NCI-H2107 treated with DMSO at 0.1 percent for 48 hours (cell line): ENCODE measurements around the gene DDX51.

Experiments
- DNase-seq: peaks from one replicate; lab custom pipeline; 2025; ENCODE audit not compliant: unreplicated experiment; lab: John Stamatoyannopoulos, UW

The DDX51 gene

DNA sequence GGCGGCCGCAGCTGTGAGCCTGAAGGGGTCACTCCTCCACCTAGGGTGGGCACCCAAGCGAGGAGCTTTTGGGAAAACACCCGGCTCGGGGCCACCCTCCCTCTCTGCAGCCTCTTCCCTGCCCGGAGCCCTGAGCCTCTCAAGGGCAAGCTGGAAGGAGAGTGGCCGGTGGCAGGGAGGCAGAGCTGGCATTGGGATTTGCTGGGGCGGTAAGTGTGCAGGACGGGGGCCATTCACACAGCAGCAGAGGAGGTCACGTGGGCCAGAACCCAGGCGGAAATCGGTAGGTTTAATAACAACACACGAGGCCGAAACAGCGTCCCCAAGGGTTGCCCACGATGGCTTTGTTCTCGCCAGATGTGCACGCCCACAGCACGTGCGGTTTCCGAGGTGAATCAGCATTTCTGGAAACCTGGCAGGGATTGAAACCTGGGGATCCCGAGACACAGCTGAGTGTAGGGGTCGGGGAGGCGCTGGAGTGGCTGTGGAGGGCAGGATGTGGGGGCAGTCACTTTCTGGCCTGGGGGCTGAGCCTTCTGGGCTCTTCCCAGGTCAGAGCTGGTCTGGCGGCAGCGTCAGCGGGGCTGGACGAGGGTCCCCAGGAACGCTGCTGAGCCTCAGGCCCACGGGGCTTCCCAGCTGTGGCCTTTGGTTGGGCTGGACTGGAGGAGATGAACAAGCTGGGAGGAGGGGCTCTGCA is 23.6 kb upstream of the DDX51 start:
- DNase-seq = no peak

DNA sequence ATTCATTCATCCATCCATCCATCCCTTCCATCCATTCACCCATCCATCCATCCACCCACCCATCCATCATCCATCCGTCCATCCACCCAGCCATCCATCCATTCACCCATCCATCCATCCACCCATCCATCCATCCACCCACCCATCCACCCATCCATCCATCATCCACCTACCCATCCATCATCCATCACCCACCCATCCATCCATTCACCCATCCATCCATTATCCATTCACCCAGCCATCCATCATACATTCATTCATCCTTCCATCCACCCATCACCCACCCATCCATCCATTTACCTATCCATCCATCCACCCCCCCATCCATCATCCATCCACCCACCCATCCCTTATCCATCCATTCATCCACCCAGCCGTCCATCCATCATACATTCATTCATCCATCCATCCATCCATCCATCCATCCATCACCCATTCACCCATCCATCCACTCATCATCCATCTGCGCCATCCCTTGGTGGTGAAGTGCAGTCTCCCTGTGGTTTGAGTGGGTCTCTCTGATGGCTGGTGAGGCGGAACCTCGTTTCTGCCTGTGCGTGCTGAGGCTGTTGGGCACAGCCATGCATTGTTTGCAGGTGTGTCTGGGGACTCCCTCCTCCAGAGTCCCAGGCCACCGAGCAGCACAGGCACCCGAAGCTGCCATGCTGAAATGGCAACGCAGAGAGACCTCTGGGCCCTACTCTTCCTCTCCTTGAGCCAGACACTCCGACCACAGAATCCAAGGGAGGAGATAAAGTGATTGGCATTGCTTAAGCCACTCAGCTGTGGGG is 22.9 kb upstream of the DDX51 start:
- DNase-seq = no peak

DNA sequence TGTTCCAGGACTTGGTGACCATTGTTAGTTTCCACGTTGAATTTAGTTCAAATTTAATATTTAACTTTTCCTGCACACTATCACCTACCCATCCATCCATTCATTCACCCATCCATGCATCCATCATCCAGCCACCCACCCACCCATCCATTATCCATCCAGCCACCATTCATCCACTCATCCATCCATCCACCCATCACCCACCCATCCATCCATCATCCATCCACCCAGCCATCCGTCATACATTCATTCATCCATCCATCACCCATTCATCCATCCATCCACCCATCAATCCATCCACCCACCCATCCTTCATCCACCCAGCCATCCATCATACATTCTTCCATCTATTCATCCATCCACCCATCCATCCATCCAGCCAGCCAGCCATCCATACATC is 22.0 kb upstream of the DDX51 start:
- no peak for DNase-seq

GRCh38 chr12:132165584-132165983 is 21.5 kb upstream of the DDX51 start:
- no peak for DNase-seq

GRCh38 chr12:132164426-132164825 is 20.3 kb upstream of the DDX51 start:
- no peak for DNase-seq

DNA sequence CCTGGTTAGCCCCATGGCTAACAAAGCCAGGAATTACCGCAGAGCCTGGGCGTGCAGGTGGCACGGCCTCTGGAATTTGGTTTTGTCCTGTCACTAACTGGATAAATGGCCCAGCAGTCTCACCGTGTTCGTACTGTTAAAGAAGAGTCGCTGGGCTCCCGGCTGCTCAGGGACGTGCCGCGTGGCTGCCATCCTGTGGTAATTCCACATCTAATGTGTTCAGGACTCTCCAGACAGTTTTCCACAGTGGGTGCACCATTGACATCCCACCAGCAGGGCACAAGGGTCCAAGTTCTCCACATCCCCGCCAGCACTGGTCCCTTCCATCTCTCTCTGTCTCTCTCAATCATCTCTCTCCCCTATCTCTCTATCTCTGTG is 19.8 kb upstream of the DDX51 start:
- no peak for DNase-seq

GRCh38 chr12:132163041-132163910 is 19.2 kb upstream of the DDX51 start:
- no peak for DNase-seq

DNA sequence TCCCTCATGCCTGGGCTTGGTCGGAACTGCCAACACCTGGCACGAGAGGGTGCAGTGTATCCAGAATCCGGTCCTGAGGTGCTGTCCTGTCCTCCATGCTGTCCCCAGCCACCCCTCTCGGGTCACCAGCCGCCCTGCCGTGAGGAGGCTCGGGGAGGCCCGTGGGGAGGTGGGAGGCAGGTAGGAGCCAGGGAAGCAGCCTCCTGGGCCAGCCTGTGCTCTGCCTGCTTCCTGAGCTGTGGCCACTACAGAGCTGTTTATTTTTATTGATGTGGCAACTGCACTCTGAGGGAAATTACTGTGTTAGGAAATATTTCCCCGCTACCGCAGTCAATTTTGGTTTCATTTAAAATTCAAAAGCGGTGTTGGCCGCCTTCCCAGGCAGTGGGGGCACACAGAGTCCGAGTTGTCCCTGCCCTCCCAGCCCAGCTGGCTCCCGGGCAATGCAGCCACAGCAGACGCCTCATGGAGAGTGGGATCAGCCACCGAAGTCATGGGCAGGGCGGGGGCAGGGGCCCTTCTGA is 18.5 kb upstream of the DDX51 start:
- DNase-seq = peak; percentile 35

DNA sequence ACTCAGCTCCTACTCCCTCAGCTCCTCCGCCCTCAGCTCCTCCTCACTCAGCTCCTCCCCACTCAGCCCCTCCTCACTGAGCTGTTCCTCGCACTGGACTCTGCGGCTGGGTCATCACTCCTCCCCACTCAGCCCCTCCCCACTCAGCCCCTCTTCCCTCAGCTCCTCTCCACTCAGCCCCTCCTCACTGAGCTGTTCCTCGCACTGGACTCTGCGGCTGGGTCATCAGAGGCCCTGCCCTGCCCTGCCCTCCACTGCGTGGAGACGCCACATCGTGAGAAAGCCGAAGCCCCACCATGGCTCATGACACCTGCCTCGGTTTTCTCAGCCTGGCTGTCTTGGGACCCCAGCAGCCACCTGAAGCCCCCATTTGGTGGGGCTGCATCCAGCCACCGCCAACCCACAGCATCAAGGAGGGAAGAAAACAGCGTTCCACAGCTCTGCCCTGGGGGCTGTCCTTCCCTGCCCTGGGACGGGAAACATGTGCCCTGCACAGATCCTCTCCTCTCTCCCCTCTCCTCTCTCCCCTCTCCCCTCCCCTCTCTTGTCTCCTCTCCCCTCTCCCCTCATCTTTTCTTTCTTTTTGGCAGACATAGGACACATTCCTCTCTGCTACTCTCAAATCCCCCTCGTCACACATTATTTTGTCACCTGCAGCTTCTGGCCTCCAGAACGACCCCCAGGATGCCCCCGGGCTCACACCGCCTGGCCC is 17.8 kb upstream of the DDX51 start:
- DNase-seq = no peak

GRCh38 chr12:132161036-132161781 is 17.1 kb upstream of the DDX51 start:
- DNase-seq = no peak

DNA sequence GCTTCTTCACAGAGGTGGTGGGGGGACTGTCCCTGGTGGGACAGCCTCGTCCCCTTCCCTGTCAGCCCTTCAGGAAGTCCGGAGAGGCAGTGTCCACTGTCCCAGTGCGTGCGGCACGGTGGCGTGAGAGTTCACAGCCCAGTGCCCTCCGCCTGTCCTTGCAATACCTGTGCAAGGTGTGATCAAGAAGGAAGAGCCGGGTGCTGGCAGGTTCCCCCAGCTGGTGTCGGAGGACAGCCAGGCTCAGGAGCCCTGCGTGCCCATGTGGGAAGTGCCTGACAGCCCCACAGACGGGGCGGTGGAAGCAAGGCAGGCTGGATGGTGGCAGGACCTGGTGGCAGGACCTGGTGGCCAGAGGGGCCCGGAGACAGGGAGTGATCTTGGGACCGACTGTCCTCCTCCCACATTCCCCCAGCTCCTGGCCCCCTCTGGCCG is 16.5 kb upstream of the DDX51 start:
- no peak for DNase-seq

- no peak for DNase-seq
These were observed 15.9 kb upstream of the DDX51 start for GRCh38 chr12:132160016-132160415.

GRCh38 chr12:132159555-132160003 is 15.5 kb upstream of the DDX51 start:
- DNase-seq = no peak

- no peak for DNase-seq
These were observed 14.8 kb upstream of the DDX51 start for GRCh38 chr12:132158677-132159554.

DNA sequence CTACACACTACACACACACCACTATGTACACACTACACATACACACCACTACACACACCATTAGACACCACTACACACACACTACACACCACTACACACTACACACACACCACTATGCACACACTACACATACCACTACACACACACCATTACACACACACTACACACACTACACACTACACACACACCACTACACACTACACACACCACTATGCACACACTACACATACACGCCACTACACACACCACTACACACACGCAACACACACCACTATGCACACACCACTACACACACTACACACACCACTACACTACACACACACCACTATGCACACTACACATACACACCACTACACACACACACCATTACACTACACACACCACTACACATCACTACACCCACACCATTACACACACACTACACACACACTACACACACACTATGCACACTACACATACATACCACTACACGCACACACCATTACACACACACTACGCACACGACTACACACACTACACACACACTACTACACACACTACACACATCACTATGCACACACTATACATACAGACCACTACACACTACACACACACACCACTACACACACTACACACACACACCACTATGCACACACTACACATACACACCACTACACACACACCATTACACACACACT is 13.8 kb upstream of the DDX51 start:
- no peak for DNase-seq

GRCh38 chr12:132156573-132157325 is 12.6 kb upstream of the DDX51 start:
- no peak for DNase-seq

DNA sequence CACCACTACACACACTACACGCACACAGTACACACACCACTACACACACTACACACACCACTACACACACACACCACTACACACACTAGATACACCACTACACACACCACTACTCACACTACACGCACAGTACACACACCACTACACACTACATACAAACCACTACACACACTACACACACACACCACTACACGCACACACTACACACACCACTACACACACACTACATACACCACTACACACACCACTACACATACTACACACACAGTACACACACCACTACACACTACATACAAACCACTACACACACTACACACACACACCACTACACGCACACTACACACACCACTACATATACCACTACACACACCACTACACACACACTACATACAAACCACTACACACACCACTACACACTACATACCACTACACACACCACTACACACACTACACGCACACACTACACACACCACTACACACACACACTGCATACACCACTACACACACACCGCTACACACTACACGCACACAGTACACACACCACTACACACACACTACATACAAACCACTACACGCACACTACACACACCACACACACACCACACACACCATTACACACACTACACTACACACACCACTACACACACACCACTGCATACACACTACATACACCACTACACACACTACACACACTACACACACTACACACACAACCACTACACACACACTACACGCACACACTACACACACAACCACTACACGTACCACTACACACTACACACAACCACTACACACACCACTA is 11.9 kb upstream of the DDX51 start:
- DNase-seq = no peak
